Measurements from ENCODE around the gene POLR2E. TPM values are rescaled to one million over a fixed set of nuclear protein-coding genes. Genes with fewer than 3 reads are reported as not detected.

Gene POLR2E
- total RNA-seq, 1 donor, result 70.2 TPM

- H3K4me3 ChIP-seq (ENCODE audit: insufficient read depth, low read length), result peak overlapping the region; percentile 94
- no peaks in the 10 kb centered on the region for H3K9me3 ChIP-seq (ENCODE audit: low read depth, low read length)
- H3K27ac ChIP-seq (ENCODE audit: low read depth, low read length), result peak overlapping the region; percentile 95
- H3K4me1 ChIP-seq (ENCODE audit: insufficient read depth, low read length), result peaks cover 22% of the 10 kb centered on the region
- peak; percentile 90 for DNase-seq (ENCODE audit: insufficient read length, low spot score, missing footprints)
- TF ChIP-seq, protein P1, sequence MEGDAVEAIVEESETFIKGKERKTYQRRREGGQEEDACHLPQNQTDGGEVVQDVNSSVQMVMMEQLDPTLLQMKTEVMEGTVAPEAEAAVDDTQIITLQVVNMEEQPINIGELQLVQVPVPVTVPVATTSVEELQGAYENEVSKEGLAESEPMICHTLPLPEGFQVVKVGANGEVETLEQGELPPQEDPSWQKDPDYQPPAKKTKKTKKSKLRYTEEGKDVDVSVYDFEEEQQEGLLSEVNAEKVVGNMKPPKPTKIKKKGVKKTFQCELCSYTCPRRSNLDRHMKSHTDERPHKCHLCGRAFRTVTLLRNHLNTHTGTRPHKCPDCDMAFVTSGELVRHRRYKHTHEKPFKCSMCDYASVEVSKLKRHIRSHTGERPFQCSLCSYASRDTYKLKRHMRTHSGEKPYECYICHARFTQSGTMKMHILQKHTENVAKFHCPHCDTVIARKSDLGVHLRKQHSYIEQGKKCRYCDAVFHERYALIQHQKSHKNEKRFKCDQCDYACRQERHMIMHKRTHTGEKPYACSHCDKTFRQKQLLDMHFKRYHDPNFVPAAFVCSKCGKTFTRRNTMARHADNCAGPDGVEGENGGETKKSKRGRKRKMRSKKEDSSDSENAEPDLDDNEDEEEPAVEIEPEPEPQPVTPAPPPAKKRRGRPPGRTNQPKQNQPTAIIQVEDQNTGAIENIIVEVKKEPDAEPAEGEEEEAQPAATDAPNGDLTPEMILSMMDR (IDR thresholded peaks at IDR 0.05; ENCODE audit: extremely low read depth, low read depth, low read length), result no peak
- H4K20me1 ChIP-seq (ENCODE audit: insufficient read depth, low read length), result peaks cover 23% of the 10 kb centered on the region
- peak overlapping the region; percentile 91 for H3K4me2 ChIP-seq (ENCODE audit: insufficient read depth, low read length)
- H3K27me3 ChIP-seq (ENCODE audit: insufficient read depth, low read length), result no peaks in the 10 kb centered on the region
- no peak overlapping the region for H2AFZ ChIP-seq (ENCODE audit: low read length)
- H3K36me3 ChIP-seq (ENCODE audit: insufficient read depth, low read length), result peaks cover 20% of the 10 kb centered on the region
- peaks cover 77% of the 10 kb centered on the region for H3K79me2 ChIP-seq (ENCODE audit: insufficient read depth, low read length)
These were observed 37.6 kb upstream of the POLR2E start for GRCh38 chr19:1132552-1133383.

GRCh38 chr19:1131718-1132551 lies 36.8 kb upstream of the POLR2E start:
- Histone ChIP-seq H3K9me3 (ENCODE audit: low read depth, low read length) (no peaks in the 10 kb centered on the region), H3K36me3 (ENCODE audit: insufficient read depth, low read length) (peaks cover 28% of the 10 kb centered on the region), H2AFZ (ENCODE audit: low read length) (no peak overlapping the region), H3K4me1 (ENCODE audit: insufficient read depth, low read length) (peaks cover 27% of the 10 kb centered on the region), H3K4me3 (ENCODE audit: insufficient read depth, low read length) (peak overlapping the region; percentile 94), H3K27me3 (ENCODE audit: insufficient read depth, low read length) (no peaks in the 10 kb centered on the region), H4K20me1 (ENCODE audit: insufficient read depth, low read length) (peaks cover 28% of the 10 kb centered on the region), H3K27ac (ENCODE audit: low read depth, low read length) (peak overlapping the region; percentile 95), H3K79me2 (ENCODE audit: insufficient read depth, low read length) (peaks cover 85% of the 10 kb centered on the region), H3K4me2 (ENCODE audit: insufficient read depth, low read length) (peak overlapping the region; percentile 91)
- peak; percentile 100 for DNase-seq (ENCODE audit: insufficient read length, low spot score, missing footprints)
- TF ChIP-seq, protein P1 (IDR thresholded peaks at IDR 0.05; ENCODE audit: extremely low read depth, low read depth, low read length), result no peak

- peak overlapping the region; percentile 95 for H3K27ac ChIP-seq (ENCODE audit: low read depth, low read length)
- no peaks in the 10 kb centered on the region for H3K27me3 ChIP-seq (ENCODE audit: insufficient read depth, low read length)
- peaks cover 89% of the 10 kb centered on the region for H3K79me2 ChIP-seq (ENCODE audit: insufficient read depth, low read length)
- H3K4me1 ChIP-seq (ENCODE audit: insufficient read depth, low read length), result peaks cover 36% of the 10 kb centered on the region
- H3K4me3 ChIP-seq (ENCODE audit: insufficient read depth, low read length), result peak overlapping the region; percentile 94
- no peak overlapping the region for H2AFZ ChIP-seq (ENCODE audit: low read length)
- TF ChIP-seq, protein P1 (IDR thresholded peaks at IDR 0.05; ENCODE audit: extremely low read depth, low read depth, low read length), result no peak
- peaks cover 28% of the 10 kb centered on the region for H4K20me1 ChIP-seq (ENCODE audit: insufficient read depth, low read length)
- DNase-seq (ENCODE audit: insufficient read length, low spot score, missing footprints), result no peak
- peak overlapping the region; percentile 91 for H3K4me2 ChIP-seq (ENCODE audit: insufficient read depth, low read length)
- peaks cover 36% of the 10 kb centered on the region for H3K36me3 ChIP-seq (ENCODE audit: insufficient read depth, low read length)
- no peaks in the 10 kb centered on the region for H3K9me3 ChIP-seq (ENCODE audit: low read depth, low read length)
These were observed 35.9 kb upstream of the POLR2E start for GRCh38 chr19:1130771-1131717.

All from osteoblast (primary cell).